Measurements from ENCODE around the gene RASSF3. TPM values are rescaled to one million over a fixed set of nuclear protein-coding genes. Genes with fewer than 3 reads are reported as not detected.

The RASSF3 gene
- total and polyA plus RNA-seq, 2 of the 13 experiments (the other 11 are each of a cell fraction or from before 2014, with no cell fraction given): 15.5 to 16.0 TPM

- TF ChIP-seq ZNF552 (CRISPR knock-in tag; IDR thresholded peaks at IDR 0.05; ENCODE audit: borderline replicate concordance) (no peak), ZNF224 (CRISPR knock-in tag; IDR thresholded peaks at IDR 0.05) (no peak), ZNF83 (CRISPR knock-in tag; IDR thresholded peaks at IDR 0.05; ENCODE audit: borderline replicate concordance) (no peak), ARID3A (IDR thresholded peaks at IDR 0.05; ENCODE audit: low read depth, low read length) (no peak), ZFP36 (IDR thresholded peaks at IDR 0.05; ENCODE audit: borderline replicate concordance, low read depth, low read length, partially characterized antibody) (no peak), PAF1 (CRISPR knock-in tag; IDR thresholded peaks at IDR 0.05) (no peak), ZNF772 (CRISPR knock-in tag; IDR thresholded peaks at IDR 0.05) (no peak), ZNF512 (CRISPR knock-in tag; IDR thresholded peaks at IDR 0.05) (no peak), ZNF513 (CRISPR knock-in tag; conservative IDR thresholded peaks at IDR 0.05) (no peak), CREB1 (IDR thresholded peaks at IDR 0.05) (no peak), CREB1 (CRISPR knock-in tag; IDR thresholded peaks at IDR 0.05) (no peak), CERS6 (CRISPR knock-in tag; IDR thresholded peaks at IDR 0.05) (no peak), PCBP1 (IDR thresholded peaks at IDR 0.05; ENCODE audit: borderline replicate concordance, low read depth, low read length) (no peak), ZNF766 (CRISPR knock-in tag; IDR thresholded peaks at IDR 0.05; ENCODE audit: borderline replicate concordance) (no peak), AFF4 (CRISPR knock-in tag; IDR thresholded peaks at IDR 0.05) (no peak), ZNF569 (CRISPR knock-in tag; IDR thresholded peaks at IDR 0.05; ENCODE audit: borderline replicate concordance) (no peak), ZFP91 (CRISPR knock-in tag; IDR thresholded peaks at IDR 0.05; ENCODE audit: borderline replicate concordance) (peak; percentile 71; the same call in 1 of the 2 replicates)
Observed at GRCh38 chr12:64610660-64611340, 505 bp downstream of the RASSF3 start (continued).

Data from HepG2 (cell line).